Osteoblast (primary cell): ENCODE data around the gene CAPN9. TPM values are rescaled to one million over a fixed set of nuclear protein-coding genes. Genes with fewer than 3 reads are reported as not detected.

Experiments
- DNase-seq: peaks from one replicate; pipeline ENCODE4 v3.0.0; 2011; ENCODE audit warnings: low spot score, mixed read lengths; ENCODE audit not compliant: insufficient read length; ENCODE audit errors: missing footprints
- H2AFZ ChIP-seq: 2 replicates; pipeline ENCODE4 v1.6.0; 2011; ENCODE audit warnings: mild to moderate bottlenecking, low read length
- H3K27ac ChIP-seq: 2 replicates; pipeline ENCODE4 v1.5.1; 2011; ENCODE audit warnings: mild to moderate bottlenecking, low read depth, low read length, moderate library complexity
- H3K27me3 ChIP-seq: 2 replicates; pipeline ENCODE4 v1.6.0; 2012; ENCODE audit warnings: mild to moderate bottlenecking, control low read depth, inconsistent platforms, low read length, moderate library complexity; ENCODE audit not compliant: insufficient read depth
- H3K36me3 ChIP-seq: 2 replicates; pipeline ENCODE4 v1.5.1; 2011; ENCODE audit warnings: mild to moderate bottlenecking, low read length, control low read depth, moderate library complexity; ENCODE audit not compliant: insufficient read depth
- H3K4me1 ChIP-seq: 2 replicates; pipeline ENCODE4 v1.5.1; 2011; ENCODE audit warnings: mild to moderate bottlenecking, low read length, control low read depth, moderate library complexity; ENCODE audit not compliant: insufficient read depth
- H3K4me2 ChIP-seq: 2 replicates; pipeline ENCODE4 v1.6.0; 2011; ENCODE audit warnings: mild to moderate bottlenecking, low read length; ENCODE audit not compliant: insufficient read depth
- H3K4me3 ChIP-seq: fragments of 200-600 bp; sonication (generic); 3 replicates; pipeline ENCODE4 v1.5.1; 2012; ENCODE audit warnings: mild to moderate bottlenecking, low read length, inconsistent platforms; ENCODE audit not compliant: insufficient read depth
- H3K79me2 ChIP-seq: 2 replicates; pipeline ENCODE4 v1.6.0; 2012; ENCODE audit warnings: mild to moderate bottlenecking, low read length, control low read depth, inconsistent platforms; ENCODE audit not compliant: insufficient read depth
- H3K9me3 ChIP-seq: 2 replicates; pipeline ENCODE4 v1.5.1; 2011; ENCODE audit warnings: low read depth, low read length, control low read depth
- H4K20me1 ChIP-seq: 2 replicates; pipeline ENCODE4 v1.6.0; 2012; ENCODE audit warnings: mild to moderate bottlenecking, low read length, control low read depth; ENCODE audit not compliant: insufficient read depth
- total RNA-seq: library from RNA; depleted of rRNA; stranded (reverse); fragments of >200 nt; gene quantifications from 2 replicates; pipeline ENCODE4 v1.2.3, GENCODE V29; 2012
- TF ChIP-seq, protein P1 (sequence below): IDR thresholded peaks from 2 replicates; pipeline ENCODE4 v1.5.1; 2011; ENCODE audit warnings: mild to moderate bottlenecking, low read depth, low read length, moderate library complexity; ENCODE audit errors: extremely low read depth

Gene CAPN9
- total RNA-seq, 1 donor: not detected

GRCh38 chr1:230818367-230818766, 71.2 kb downstream of the CAPN9 start:
- H3K4me1 ChIP-seq: peaks cover 8% of the 10 kb centered on the region

GRCh38 chr1:230818901-230819300, 71.7 kb downstream of the CAPN9 start:
- H3K27me3 ChIP-seq: no peaks in the 10 kb centered on the region
- H3K4me3 ChIP-seq: no peak overlapping the region
- H3K79me2 ChIP-seq: no peaks in the 10 kb centered on the region
- DNase-seq: no peak
- H3K9me3 ChIP-seq: no peaks in the 10 kb centered on the region
- H3K4me2 ChIP-seq: no peak overlapping the region
- peaks cover 8% of the 10 kb centered on the region for H3K4me1 ChIP-seq
- TF ChIP-seq, protein P1, sequence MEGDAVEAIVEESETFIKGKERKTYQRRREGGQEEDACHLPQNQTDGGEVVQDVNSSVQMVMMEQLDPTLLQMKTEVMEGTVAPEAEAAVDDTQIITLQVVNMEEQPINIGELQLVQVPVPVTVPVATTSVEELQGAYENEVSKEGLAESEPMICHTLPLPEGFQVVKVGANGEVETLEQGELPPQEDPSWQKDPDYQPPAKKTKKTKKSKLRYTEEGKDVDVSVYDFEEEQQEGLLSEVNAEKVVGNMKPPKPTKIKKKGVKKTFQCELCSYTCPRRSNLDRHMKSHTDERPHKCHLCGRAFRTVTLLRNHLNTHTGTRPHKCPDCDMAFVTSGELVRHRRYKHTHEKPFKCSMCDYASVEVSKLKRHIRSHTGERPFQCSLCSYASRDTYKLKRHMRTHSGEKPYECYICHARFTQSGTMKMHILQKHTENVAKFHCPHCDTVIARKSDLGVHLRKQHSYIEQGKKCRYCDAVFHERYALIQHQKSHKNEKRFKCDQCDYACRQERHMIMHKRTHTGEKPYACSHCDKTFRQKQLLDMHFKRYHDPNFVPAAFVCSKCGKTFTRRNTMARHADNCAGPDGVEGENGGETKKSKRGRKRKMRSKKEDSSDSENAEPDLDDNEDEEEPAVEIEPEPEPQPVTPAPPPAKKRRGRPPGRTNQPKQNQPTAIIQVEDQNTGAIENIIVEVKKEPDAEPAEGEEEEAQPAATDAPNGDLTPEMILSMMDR: no peak
- no peaks in the 10 kb centered on the region for H3K36me3 ChIP-seq
- H3K27ac ChIP-seq: no peak overlapping the region
- H2AFZ ChIP-seq: no peak overlapping the region
- H4K20me1 ChIP-seq: no peaks in the 10 kb centered on the region

More at GRCh38 chr1:230818367-230818766, 71.2 kb downstream of the CAPN9 start:
- Histone ChIP-seq H2AFZ (no peak overlapping the region), H3K4me2 (no peak overlapping the region), H3K4me3 (no peak overlapping the region), H3K79me2 (no peaks in the 10 kb centered on the region), H3K36me3 (no peaks in the 10 kb centered on the region), H3K27ac (no peak overlapping the region), H3K27me3 (no peaks in the 10 kb centered on the region), H4K20me1 (no peaks in the 10 kb centered on the region), H3K9me3 (no peaks in the 10 kb centered on the region)
- no peak for DNase-seq
- TF ChIP-seq, protein P1: no peak

DNA sequence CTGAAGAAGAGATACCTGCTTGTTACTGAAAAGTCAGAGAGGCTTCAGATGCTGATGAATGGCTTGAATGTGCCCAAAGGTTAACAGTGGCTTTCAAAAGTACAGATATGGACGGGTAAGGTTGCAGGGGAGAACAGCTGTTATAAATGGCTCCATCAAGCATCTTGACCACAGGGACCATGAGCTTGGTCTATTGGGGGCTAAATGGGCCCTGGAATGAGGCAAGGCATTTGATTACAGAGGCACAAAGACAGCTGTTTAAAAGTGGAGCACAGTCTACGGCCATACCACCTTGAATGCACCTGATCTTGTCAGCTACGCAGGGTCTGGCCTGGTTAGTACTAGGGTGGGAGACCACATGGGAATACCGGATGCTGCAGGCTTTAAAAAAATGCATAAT, 72.8 kb downstream of the CAPN9 start:
- TF ChIP-seq, protein P1: no peak

DNA sequence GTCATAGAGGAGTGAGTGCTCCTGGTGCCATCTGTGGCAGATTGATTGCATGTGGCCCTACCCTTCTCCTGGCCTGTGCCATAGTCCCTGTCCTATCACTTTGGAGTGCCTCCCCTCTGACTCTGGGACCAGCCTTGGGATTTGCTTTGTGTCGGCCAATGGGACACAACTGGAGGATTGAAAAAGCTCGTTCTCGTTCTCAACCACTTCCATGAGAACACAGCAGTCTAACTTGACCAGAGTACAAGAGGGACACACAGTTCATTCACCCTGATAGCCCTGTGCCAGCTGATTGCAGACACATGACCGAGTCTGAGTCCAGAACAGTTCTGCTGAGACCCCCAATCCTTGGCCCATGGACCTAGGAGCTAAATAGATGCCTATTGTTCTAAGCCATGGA, 73.4 kb downstream of the CAPN9 start:
- H3K4me2 ChIP-seq: no peak overlapping the region
- no peaks in the 10 kb centered on the region for H3K36me3 ChIP-seq
- H2AFZ ChIP-seq: no peak overlapping the region
- peaks cover 25% of the 10 kb centered on the region for H3K4me1 ChIP-seq
- TF ChIP-seq, protein P1: no peak
- H3K9me3 ChIP-seq: no peaks in the 10 kb centered on the region
- no peak overlapping the region for H3K4me3 ChIP-seq
- no peaks in the 10 kb centered on the region for H3K79me2 ChIP-seq
- H4K20me1 ChIP-seq: no peaks in the 10 kb centered on the region
- no peak overlapping the region for H3K27ac ChIP-seq
- no peaks in the 10 kb centered on the region for H3K27me3 ChIP-seq
- DNase-seq: no peak

More for the DNA sequence above, 72.8 kb downstream of the CAPN9 start:
- Histone ChIP-seq H4K20me1 (no peaks in the 10 kb centered on the region), H3K36me3 (no peaks in the 10 kb centered on the region), H3K27me3 (no peaks in the 10 kb centered on the region), H3K79me2 (no peaks in the 10 kb centered on the region), H3K27ac (no peak overlapping the region), H3K4me3 (no peak overlapping the region), H3K4me2 (no peak overlapping the region), H3K4me1 (peaks cover 19% of the 10 kb centered on the region), H2AFZ (no peak overlapping the region), H3K9me3 (no peaks in the 10 kb centered on the region)
- no peak for DNase-seq
